Measurements from ENCODE around the gene UGT1A10. TPM values are rescaled to one million over a fixed set of nuclear protein-coding genes. Genes with fewer than 3 reads are reported as not detected.

UGT1A10 gene
- total RNA-seq, 1 experiment from 2014 or later = not detected

DNA sequence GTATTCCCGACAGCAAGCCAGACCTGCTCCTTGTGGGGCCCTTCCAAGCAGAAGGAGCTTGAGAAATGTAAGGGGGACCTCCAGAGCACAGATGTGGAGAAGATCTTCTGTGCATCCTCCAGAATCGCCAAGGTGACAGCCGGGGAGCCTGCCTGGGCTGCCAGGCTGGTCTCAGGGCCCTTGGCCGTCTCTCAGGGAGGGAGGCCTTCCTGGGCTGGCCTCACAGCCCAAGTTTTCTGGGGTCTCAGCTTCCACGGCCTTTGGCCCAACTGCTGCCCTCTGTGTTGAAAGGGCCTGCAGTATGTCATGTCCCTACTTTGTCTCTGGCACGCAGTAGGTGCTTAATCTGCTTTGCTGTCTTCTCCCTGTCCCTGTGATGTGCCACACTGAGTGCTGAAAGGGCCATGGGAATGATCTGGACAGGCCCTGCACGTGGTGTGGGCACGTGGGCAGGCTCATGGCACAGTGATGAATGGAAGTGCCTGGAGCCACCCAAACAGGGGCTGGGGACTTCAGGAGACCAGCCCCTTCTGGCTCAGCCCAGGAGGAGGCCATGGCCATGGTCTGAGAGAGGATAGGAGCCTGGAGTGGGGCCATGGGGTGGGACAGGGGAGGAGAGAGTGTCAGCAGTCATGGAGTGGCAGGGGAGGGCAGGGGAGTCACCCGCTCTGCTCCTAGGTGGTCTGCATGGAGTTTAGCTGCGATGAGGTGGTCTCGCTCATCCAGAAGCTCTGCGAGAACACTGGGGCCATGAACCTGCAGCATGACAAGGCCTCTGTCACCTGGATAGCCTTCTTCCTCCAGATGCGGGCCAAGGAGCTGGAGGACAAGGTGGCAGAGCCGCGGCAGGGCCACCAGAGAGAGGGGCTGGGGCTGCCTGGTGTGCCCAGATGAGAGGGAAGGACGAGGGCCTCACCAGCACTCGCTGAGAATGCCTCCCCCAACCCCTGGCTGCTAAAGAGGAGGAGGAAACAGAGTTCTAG is 182.7 kb downstream of the UGT1A10 start:
- H3K27ac ChIP-seq (ENCODE audit: low read depth, low read length) = no peak overlapping the region
- DNase-seq (ENCODE audit: low read depth, low spot score) (no peak), ATAC-seq (no peak)
- H3K4me2 ChIP-seq (ENCODE audit: low read length) = no peak overlapping the region
- no peaks in the 10 kb centered on the region for H3K36me3 ChIP-seq (ENCODE audit: control insufficient read depth in 1 of 2, insufficient read depth in 2 of 2, low read length in 2 of 2)
- H3K9me2 ChIP-seq (ENCODE audit: insufficient read depth) = no peaks in the 10 kb centered on the region
- H3K9me3 ChIP-seq (ENCODE audit: control insufficient read depth in 1 of 2, insufficient read depth in 1 of 2, low read depth in 1 of 2, low read length in 2 of 2) = no peaks in the 10 kb centered on the region
- no TSS peak for BruUV-seq (replicated peaks)
- POLR2A ChIA-PET = no interaction called here
- TF ChIP-seq EGR1 (IDR thresholded peaks at IDR 0.05; ENCODE audit: low read depth) = no peak
- TF ChIP-seq JUND (IDR thresholded peaks at IDR 0.05) = no peak
- TF ChIP-seq, protein P1, sequence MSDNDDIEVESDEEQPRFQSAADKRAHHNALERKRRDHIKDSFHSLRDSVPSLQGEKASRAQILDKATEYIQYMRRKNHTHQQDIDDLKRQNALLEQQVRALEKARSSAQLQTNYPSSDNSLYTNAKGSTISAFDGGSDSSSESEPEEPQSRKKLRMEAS (IDR thresholded peaks at IDR 0.05) = no peak
- no peak for TF ChIP-seq POLR2AphosphoS5 (IDR thresholded peaks at IDR 0.05; ENCODE audit: low read depth, low read length)
- TF ChIP-seq ATF3 (IDR thresholded peaks at IDR 0.05) = no peak
- TF ChIP-seq SP1 (IDR thresholded peaks at IDR 0.05; ENCODE audit: low read depth) = no peak
- no peak for TF ChIP-seq RAD21 (IDR thresholded peaks at IDR 0.05; ENCODE audit: low read depth)
- CTCF ChIA-PET = no interaction called here
- no peaks in the 10 kb centered on the region for H3K79me2 ChIP-seq (ENCODE audit: insufficient read depth, low read length)
- H3K27me3 ChIP-seq (ENCODE audit: insufficient read depth, low read length) = no peaks in the 10 kb centered on the region
- H3K4me1 ChIP-seq (ENCODE audit: control insufficient read depth in 1 of 2, insufficient read depth in 2 of 2, low read length in 2 of 2) = no peaks in the 10 kb centered on the region
- H3K9ac ChIP-seq (ENCODE audit: low read length) = no peak overlapping the region
- no peak overlapping the region for H3K4me3 ChIP-seq (replicated peaks in 1 of 2; ENCODE audit: low read depth in 1 of 2, low read length in 2 of 2)
- RAD21 ChIA-PET (ENCODE audit: low non-redundant PET in 1 of 2, low total read pairs in 2 of 2, uncharacterized antibody in 2 of 2, unreplicated experiment in 2 of 2) = no interaction called here
- intact Hi-C loops (cut with micrococcal nuclease) = no loop called here
- no peak overlapping the region for H2AFZ ChIP-seq (ENCODE audit: low read depth, low read length, poor library complexity, severe bottlenecking)
- H4K20me1 ChIP-seq (ENCODE audit: insufficient read depth) = no peaks in the 10 kb centered on the region

All from HCT116 (cell line).